ENCODE measurements around the gene RALGAPA1.

DNA sequence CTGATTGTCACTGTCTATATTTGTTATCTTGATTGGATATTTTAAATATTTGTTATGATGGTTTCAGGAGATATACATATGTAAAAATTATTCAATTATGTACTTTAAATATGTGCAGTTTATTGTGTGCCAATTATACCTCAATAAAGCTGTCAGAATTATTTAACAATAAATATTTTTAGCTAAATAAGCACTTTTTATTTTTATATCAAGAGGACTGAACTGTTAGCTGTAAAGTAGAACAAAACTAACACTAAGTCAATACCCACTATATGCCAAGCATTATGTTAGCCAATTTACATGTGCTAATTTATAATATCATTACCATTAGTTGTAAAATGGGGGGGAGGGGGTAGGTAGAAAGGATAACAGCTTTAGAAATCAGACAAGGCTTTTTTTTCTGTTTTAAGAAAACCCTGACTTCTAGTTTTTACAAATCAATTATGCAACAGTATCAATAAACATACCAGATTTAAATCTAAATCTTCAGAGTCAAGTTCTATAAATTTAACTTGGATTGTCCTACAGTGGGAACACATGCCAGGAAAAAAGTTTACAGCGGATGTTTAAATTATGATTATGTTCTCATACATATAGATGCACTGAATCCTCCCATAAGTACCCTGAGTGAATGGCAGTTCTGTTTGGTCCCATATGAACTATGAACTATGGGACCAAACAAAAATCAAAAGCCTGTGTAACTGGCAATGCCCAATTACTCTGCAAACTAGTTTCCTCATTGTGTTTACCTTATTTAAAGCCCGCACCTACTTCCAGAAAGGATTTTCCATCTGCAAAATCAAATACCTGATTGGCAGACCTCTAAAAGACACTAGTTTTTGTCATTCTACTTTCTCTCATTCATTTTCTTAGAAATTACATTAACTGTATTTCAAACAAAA is 2.8 kb downstream of the RALGAPA1 start:
- TF ChIP-seq, protein P1, sequence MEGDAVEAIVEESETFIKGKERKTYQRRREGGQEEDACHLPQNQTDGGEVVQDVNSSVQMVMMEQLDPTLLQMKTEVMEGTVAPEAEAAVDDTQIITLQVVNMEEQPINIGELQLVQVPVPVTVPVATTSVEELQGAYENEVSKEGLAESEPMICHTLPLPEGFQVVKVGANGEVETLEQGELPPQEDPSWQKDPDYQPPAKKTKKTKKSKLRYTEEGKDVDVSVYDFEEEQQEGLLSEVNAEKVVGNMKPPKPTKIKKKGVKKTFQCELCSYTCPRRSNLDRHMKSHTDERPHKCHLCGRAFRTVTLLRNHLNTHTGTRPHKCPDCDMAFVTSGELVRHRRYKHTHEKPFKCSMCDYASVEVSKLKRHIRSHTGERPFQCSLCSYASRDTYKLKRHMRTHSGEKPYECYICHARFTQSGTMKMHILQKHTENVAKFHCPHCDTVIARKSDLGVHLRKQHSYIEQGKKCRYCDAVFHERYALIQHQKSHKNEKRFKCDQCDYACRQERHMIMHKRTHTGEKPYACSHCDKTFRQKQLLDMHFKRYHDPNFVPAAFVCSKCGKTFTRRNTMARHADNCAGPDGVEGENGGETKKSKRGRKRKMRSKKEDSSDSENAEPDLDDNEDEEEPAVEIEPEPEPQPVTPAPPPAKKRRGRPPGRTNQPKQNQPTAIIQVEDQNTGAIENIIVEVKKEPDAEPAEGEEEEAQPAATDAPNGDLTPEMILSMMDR (CRISPR knock-in tag; IDR thresholded peaks at IDR 0.05) = no peak
- 0 out of 2 replicates have a peak, but pooled peaks have one; percentile 83 for TF ChIP-seq ZNF549 (CRISPR knock-in tag; IDR thresholded peaks at IDR 0.05)
- 0 out of 2 replicates have a peak, but pooled peaks have one; percentile 74 for TF ChIP-seq CSRNP1 (CRISPR knock-in tag; IDR thresholded peaks at IDR 0.05)
- TF ChIP-seq SRF (IDR thresholded peaks at IDR 0.05; ENCODE audit: low read depth, low read length) = no peak
- peak; percentile 85 for TF ChIP-seq NCOR1 (IDR thresholded peaks at IDR 0.05; ENCODE audit: borderline replicate concordance, low read length)
- no peak; the same call in 1 of the 2 replicates for TF ChIP-seq ATF6 (CRISPR knock-in tag; conservative IDR thresholded peaks at IDR 0.05)
- TF ChIP-seq GABPB1 (CRISPR knock-in tag; IDR thresholded peaks at IDR 0.05) = no peak
- no peak for TF ChIP-seq ZNF709 (CRISPR knock-in tag; IDR thresholded peaks at IDR 0.05)
